K562 (cell line): Measurements from ENCODE around the gene LRRC74B. TPM values are rescaled to one million over a fixed set of nuclear protein-coding genes. Genes with fewer than 3 reads are reported as not detected.
A peak's percentile ranks its signal among the peaks of the same experiment; 100 is the strongest.

Source experiments
- CTBP1 ChIP-seq: fragments of 450-650 bp; IDR thresholded peaks from 2 replicates; pipeline ENCODE4 v1.6.1; 2016; ENCODE audit warnings: borderline replicate concordance
- GABPB2 ChIP-seq: fragments of 250-450 bp; sonication (Bioruptor Pico); conservative IDR thresholded peaks from 2 replicates; pipeline ENCODE4 v1.5.1; 2021; ENCODE audit warnings: mild to moderate bottlenecking
- HDGF ChIP-seq: fragments of 450-650 bp; IDR thresholded peaks from 2 replicates; pipeline ENCODE4 v1.6.1; 2016
- ID3 ChIP-seq, 2 experiments: fragments of 250-450 bp in 1 of 2; fragments of 450-650 bp in 1 of 2; sonication (Bioruptor Pico) in 1 of 2; IDR thresholded peaks; 2 replicates each; pipeline versions ENCODE4 v1.6.1 to v1.8.0; 2016 to 2021; ENCODE audit warnings: mild to moderate bottlenecking in 2 of 2, moderate library complexity in 2 of 2, missing compliant biosample characterization in 1 of 2, missing genetic modification characterization in 1 of 2
- ILF3 ChIP-seq: fragments of 450-650 bp; IDR thresholded peaks from 2 replicates; pipeline ENCODE4 v1.6.1; 2018; ENCODE audit warnings: antibody characterized with exemption, mild to moderate bottlenecking, moderate library complexity, borderline replicate concordance
- KDM4B ChIP-seq, 2 experiments: fragments of 450-650 bp in 1 of 2; sonication (generic) in 1 of 2; IDR thresholded peaks; 2 replicates each; pipeline ENCODE4 v1.6.1; 2016 to 2017; ENCODE audit warnings: borderline replicate concordance in 2 of 2, antibody characterized with exemption in 1 of 2, low read depth in 1 of 2, mild to moderate bottlenecking in 1 of 2
- POLR2AphosphoS2 ChIP-seq: IDR thresholded peaks from 2 replicates; pipeline ENCODE4 v1.6.1; 2012; ENCODE audit warnings: low read length, improper control_type of control experiment
- RBM39 ChIP-seq: fragments of 200-400 bp; formaldehyde crosslinking; optimal IDR thresholded peaks from 2 replicates; pipeline ENCODE3; 2018; ENCODE audit warnings: low read depth, low read length
- RNF219 ChIP-seq: fragments of 250-450 bp; sonication (Bioruptor Pico); IDR thresholded peaks from 2 replicates; pipeline ENCODE4 v1.5.0; 2022; ENCODE audit warnings: mild to moderate bottlenecking
- SMARCA4 ChIP-seq: fragments of 450-650 bp; IDR thresholded peaks from 2 replicates; pipeline ENCODE4 v1.6.1; 2016
- TFE3 ChIP-seq: fragments of 450-650 bp; formaldehyde crosslinking; IDR thresholded peaks from 2 replicates; pipeline ENCODE4 v1.4.0; 2020; ENCODE audit warnings: mild to moderate bottlenecking, mixed read lengths
- TSC22D4 ChIP-seq: fragments of 450-650 bp; IDR thresholded peaks from 2 replicates; pipeline ENCODE4 v1.6.1; 2016; ENCODE audit warnings: missing genetic modification characterization, missing biosample characterization, control low read depth
- ZNF318 ChIP-seq, 2 experiments: fragments of 450-650 bp; IDR thresholded peaks; 2 replicates each; pipeline ENCODE4 v1.6.1; 2016; ENCODE audit warnings: mild to moderate bottlenecking in 2 of 2, borderline replicate concordance in 1 of 2, low read depth in 1 of 2, moderate library complexity in 1 of 2
- ZNF696 ChIP-seq: fragments of 250-450 bp; sonication (Bioruptor Pico); conservative IDR thresholded peaks from 2 replicates; pipeline ENCODE4 v1.4.0; 2020; ENCODE audit warnings: mild to moderate bottlenecking, moderate library complexity
- ZNF699 ChIP-seq: fragments of 250-450 bp; sonication (Bioruptor Pico); IDR thresholded peaks from 2 replicates; pipeline ENCODE4 v1.8.0; 2021; ENCODE audit warnings: mild to moderate bottlenecking, moderate library complexity; ENCODE audit not compliant: insufficient replicate concordance
- polyA plus RNA-seq, 8 experiments: library from polyadenylated mRNA; depleted of rRNA in 4 of 8; stranded (reverse) in 5 of 8; unstranded in 3 of 8; fragments of >200 nt; fragmentation: Nextera tagmentation in 2 of 8; fragmentation: Illumina TruSeq in 1 of 8; extraction: Ambion mirVana in 2 of 8; extraction: Trizol in 1 of 8; gene quantifications; 2 replicates each; pipeline versions ENCODE4 v1.2.1 to v1.2.3, GENCODE V29; 2011 to 2014; ENCODE audit warnings: inconsistent platforms in 1 of 8, missing spikeins in 1 of 8
- total RNA-seq, 7 experiments: library from RNA; depleted of rRNA in 6 of 7; stranded (reverse); fragments of >200 nt in 6 of 7; fragmentation: Illumina TruSeq in 2 of 7; extraction: Trizol in 2 of 7; gene quantifications; 2 replicates each; pipeline versions ENCODE4 v1.2.1 to v1.2.3, GENCODE V29; 2011 to 2021; ENCODE audit warnings: low replicate concordance in 1 of 7

LRRC74B gene
- total and polyA plus RNA-seq, 9 of the 15 experiments (the other 6 are each of a cell fraction or from before 2014, with no cell fraction given): not detected

- TF ChIP-seq ID3 (CRISPR knock-in tag; IDR thresholded peaks at IDR 0.05) (0 out of 2 replicates have a peak, but pooled peaks have one; percentile 12), ID3 (tag; IDR thresholded peaks at IDR 0.05) (peak; percentile 47), RBM39 (peak; percentile 92), RNF219 (CRISPR knock-in tag) (peak; percentile 73; the same call in 1 of the 2 replicates), CTBP1 (no peak), ZNF318 (IDR thresholded peaks at IDR 0.05; ENCODE audit: borderline replicate concordance in 1 of 2, low read depth in 1 of 2) (no peak), ZNF699 (CRISPR knock-in tag) (peak; percentile 68), HDGF (no peak), TSC22D4 (tag) (peak; percentile 39; the same call in 1 of the 2 replicates), GABPB2 (CRISPR knock-in tag) (0 out of 2 replicates have a peak, but pooled peaks have one; percentile 11), ILF3 (no peak), POLR2AphosphoS2 (no peak), TFE3 (CRISPR knock-in tag) (no peak), ZNF696 (no peak), SMARCA4 (no peak), KDM4B (IDR thresholded peaks at IDR 0.05; ENCODE audit: borderline replicate concordance in 2 of 2, low read depth in 1 of 2) (no peak)
These were observed 24.8 kb upstream of the LRRC74B start (continued) for GRCh38 chr22:21020802-21021429.
